ENCODE data around the gene HOXA9. TPM values are rescaled to one million over a fixed set of nuclear protein-coding genes. Genes with fewer than 3 reads are reported as not detected.

HOXA9 gene
- total and polyA plus RNA-seq, 4 donors, result 1.5 to 20.4 (median 6.2) TPM

- peak within 1 kb of the TSS; percentile 91 for H3K4me3 ChIP-seq (ENCODE audit: low read depth, low read length)
- peak within 1 kb of the TSS; percentile 99 for H3K27ac ChIP-seq (ENCODE audit: low read depth, low read length)
- H3K9me3 ChIP-seq (ENCODE audit: control insufficient read depth, insufficient read depth, low read length), result no peaks in the 10 kb centered on the region
- 10% methylated on average over 63 of the region's 63 CpGs for WGBS (ENCODE audit: insufficient coverage)
- DNase-seq (ENCODE audit: low read depth in 4 of 6, low spot score in 6 of 6), result peak in 2 of 6 donors; percentile 87 to 96
- H3K27me3 ChIP-seq (ENCODE audit: control insufficient read depth, insufficient read depth, low read length), result peaks cover 4% of the 10 kb centered on the region
- H3K36me3 ChIP-seq (ENCODE audit: control insufficient read depth, insufficient read depth, low read length), result peaks cover 42% of the 10 kb centered on the region
- H3K4me1 ChIP-seq (ENCODE audit: control insufficient read depth, insufficient read depth, low read length), result peaks cover 77% of the 10 kb centered on the region
These were observed 17.9 kb downstream of the HOXA9 start, which contains the start of gene HOXA6 for GRCh38 chr7:27147199-27148030. TSS of gene HOXA6 (minus strand) at chr7:27147774. CDS start at chr7:27147749, 25 bp downstream.

DNA sequence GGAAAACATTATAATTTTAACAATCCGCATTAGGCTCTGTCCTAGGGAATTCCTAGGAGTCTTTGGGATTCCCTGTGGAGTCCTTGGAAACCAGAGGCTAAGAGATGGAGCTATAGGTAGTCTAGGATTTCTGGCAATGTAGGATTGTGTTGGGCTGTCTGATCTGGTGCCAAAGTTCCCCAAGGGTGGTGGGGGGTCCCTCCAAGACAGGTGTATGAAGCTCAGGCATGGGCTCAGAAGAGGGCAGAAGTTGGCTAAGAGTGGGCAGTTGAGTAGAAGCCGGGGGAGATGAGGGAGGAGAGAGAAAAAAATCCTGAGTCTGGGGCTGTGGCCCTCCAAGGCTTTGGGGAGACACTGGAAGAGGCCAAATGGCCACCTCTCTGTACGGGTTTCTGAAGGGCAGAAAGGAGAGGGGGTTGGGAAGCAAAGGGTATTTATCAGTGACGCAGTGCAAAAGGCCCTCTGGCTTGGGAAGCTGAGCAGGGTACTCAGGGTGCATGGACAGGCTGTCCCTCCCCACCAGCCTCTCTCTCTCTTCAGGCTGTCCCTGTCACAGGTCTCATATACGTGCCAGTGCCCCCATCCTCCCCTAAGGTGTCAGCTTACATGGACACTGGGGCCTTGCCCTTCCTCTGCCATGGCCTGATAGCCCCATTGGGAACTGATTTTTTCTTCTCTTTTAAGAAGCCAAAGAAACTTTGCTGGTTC, 18.7 kb downstream of the HOXA9 start:
- no peak for DNase-seq (ENCODE audit: low read depth in 4 of 6, low spot score in 6 of 6)
- Histone ChIP-seq H3K36me3 (ENCODE audit: control insufficient read depth, insufficient read depth, low read length) (peaks cover 49% of the 10 kb centered on the region), H3K4me1 (ENCODE audit: control insufficient read depth, insufficient read depth, low read length) (peaks cover 77% of the 10 kb centered on the region), H3K27ac (ENCODE audit: low read depth, low read length) (peak overlapping the region; percentile 99), H3K27me3 (ENCODE audit: control insufficient read depth, insufficient read depth, low read length) (peaks cover 6% of the 10 kb centered on the region), H3K4me3 (ENCODE audit: low read depth, low read length) (peak overlapping the region; percentile 91), H3K9me3 (ENCODE audit: control insufficient read depth, insufficient read depth, low read length) (no peaks in the 10 kb centered on the region)
- 45% methylated on average over 4 of the region's 5 CpGs for WGBS (ENCODE audit: insufficient coverage)

DNA sequence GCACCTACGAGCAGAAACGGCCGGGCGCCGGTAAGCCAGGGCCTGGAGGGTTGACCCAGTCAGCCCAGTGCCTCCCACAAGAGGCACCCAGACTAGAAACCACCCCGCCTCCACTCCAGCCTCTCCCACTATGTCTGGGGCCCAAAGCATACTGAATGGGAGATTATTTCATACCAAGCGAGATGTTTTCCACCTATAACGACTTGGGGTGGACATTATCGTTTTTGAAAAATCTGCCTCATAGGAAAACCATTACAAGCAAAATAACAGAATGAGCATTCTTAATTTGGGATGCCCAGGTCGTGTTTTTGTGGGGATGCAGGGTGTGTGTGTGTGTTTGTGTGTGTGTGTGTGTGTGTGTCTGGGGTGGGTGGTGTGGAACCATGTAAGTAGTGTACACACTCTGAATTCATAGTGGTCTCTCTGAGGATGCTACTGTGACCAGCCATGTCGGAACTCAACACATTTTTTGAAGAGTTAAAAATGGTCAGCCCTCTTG, 19.4 kb downstream of the HOXA9 start:
- Histone ChIP-seq H3K36me3 (ENCODE audit: control insufficient read depth, insufficient read depth, low read length) (peaks cover 49% of the 10 kb centered on the region), H3K9me3 (ENCODE audit: control insufficient read depth, insufficient read depth, low read length) (no peaks in the 10 kb centered on the region), H3K4me3 (ENCODE audit: low read depth, low read length) (peak overlapping the region; percentile 91), H3K4me1 (ENCODE audit: control insufficient read depth, insufficient read depth, low read length) (peaks cover 71% of the 10 kb centered on the region), H3K27me3 (ENCODE audit: control insufficient read depth, insufficient read depth, low read length) (peaks cover 6% of the 10 kb centered on the region), H3K27ac (ENCODE audit: low read depth, low read length) (peak overlapping the region; percentile 99)
- WGBS (ENCODE audit: insufficient coverage), result 30% methylated on average over 7 of the region's 11 CpGs
- DNase-seq (ENCODE audit: low read depth in 4 of 6, low spot score in 6 of 6), result no peak

- H3K27me3 ChIP-seq (ENCODE audit: control insufficient read depth, insufficient read depth, low read length), result peaks cover 6% of the 10 kb centered on the region
- peak overlapping the region; percentile 99 for H3K27ac ChIP-seq (ENCODE audit: low read depth, low read length)
- 16% methylated on average over 47 of the region's 47 CpGs for WGBS (ENCODE audit: insufficient coverage)
- no peak for DNase-seq (ENCODE audit: low read depth in 4 of 6, low spot score in 6 of 6)
- no peaks in the 10 kb centered on the region for H3K9me3 ChIP-seq (ENCODE audit: control insufficient read depth, insufficient read depth, low read length)
- H3K4me3 ChIP-seq (ENCODE audit: low read depth, low read length), result peak overlapping the region; percentile 91
- H3K36me3 ChIP-seq (ENCODE audit: control insufficient read depth, insufficient read depth, low read length), result peaks cover 49% of the 10 kb centered on the region
- H3K4me1 ChIP-seq (ENCODE audit: control insufficient read depth, insufficient read depth, low read length), result peaks cover 73% of the 10 kb centered on the region
These were observed 20.0 kb downstream of the HOXA9 start for GRCh38 chr7:27145165-27145913.

- Histone ChIP-seq H3K9me3 (ENCODE audit: control insufficient read depth, insufficient read depth, low read length) (no peaks in the 10 kb centered on the region), H3K27ac (ENCODE audit: low read depth, low read length) (peak overlapping the region; percentile 99), H3K27me3 (ENCODE audit: control insufficient read depth, insufficient read depth, low read length) (peaks cover 6% of the 10 kb centered on the region), H3K4me3 (ENCODE audit: low read depth, low read length) (peak overlapping the region; percentile 91), H3K36me3 (ENCODE audit: control insufficient read depth, insufficient read depth, low read length) (peaks cover 51% of the 10 kb centered on the region), H3K4me1 (ENCODE audit: control insufficient read depth, insufficient read depth, low read length) (peaks cover 73% of the 10 kb centered on the region)
- WGBS (ENCODE audit: insufficient coverage), result 15% methylated on average over 31 of the region's 31 CpGs
- DNase-seq (ENCODE audit: low read depth in 4 of 6, low spot score in 6 of 6), result no peak
These were observed 20.6 kb downstream of the HOXA9 start for GRCh38 chr7:27144781-27145164.

DNA sequence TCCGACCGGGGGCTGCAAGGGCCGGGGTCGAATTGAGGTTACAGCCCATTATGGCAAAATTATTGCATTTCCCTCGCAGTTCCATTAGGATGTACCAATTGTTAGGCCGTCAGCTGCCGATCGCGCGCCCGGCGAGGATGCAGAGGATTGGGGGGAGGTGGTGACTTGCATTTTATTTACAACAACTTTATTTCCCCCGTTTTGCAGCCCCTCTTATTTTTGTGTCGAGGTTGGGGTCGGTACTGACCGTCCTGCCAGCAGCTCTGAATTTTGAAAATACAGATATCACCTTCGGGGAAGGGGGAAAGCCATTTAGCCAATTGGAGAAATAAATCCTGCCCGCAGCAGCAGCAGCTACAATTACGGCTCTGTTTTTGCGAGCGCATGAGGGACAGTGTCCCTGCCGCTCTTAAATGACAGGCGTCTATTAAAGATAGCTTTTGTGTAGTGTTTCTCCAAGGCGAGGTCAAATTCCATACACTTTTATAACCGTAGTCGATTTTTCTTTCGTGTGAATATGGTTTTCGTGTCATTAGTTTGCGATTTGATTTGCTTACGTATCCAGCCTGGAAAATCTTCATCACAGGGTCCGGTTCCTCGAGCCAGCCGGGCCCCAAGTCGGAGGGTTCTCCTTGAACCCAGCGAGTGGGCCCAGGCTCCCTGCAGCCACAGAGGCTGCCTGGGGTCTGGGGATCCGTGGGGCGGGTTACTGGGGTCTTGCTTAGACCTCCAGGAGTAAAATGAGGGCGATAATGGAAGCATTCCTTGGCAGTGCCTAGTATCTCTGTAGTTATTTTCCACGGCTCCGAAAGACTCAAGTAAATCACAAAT, 21.2 kb downstream of the HOXA9 start:
- Histone ChIP-seq H3K4me1 (ENCODE audit: control insufficient read depth, insufficient read depth, low read length) (peaks cover 75% of the 10 kb centered on the region), H3K27ac (ENCODE audit: low read depth, low read length) (peak overlapping the region; percentile 99), H3K36me3 (ENCODE audit: control insufficient read depth, insufficient read depth, low read length) (peaks cover 57% of the 10 kb centered on the region), H3K4me3 (ENCODE audit: low read depth, low read length) (peak overlapping the region; percentile 91), H3K9me3 (ENCODE audit: control insufficient read depth, insufficient read depth, low read length) (no peaks in the 10 kb centered on the region), H3K27me3 (ENCODE audit: control insufficient read depth, insufficient read depth, low read length) (peaks cover 6% of the 10 kb centered on the region)
- peak in 2 of 6 donors; percentile 68 to 83 for DNase-seq (ENCODE audit: low read depth in 4 of 6, low spot score in 6 of 6)
- 15% methylated on average over 26 of the region's 40 CpGs for WGBS (ENCODE audit: insufficient coverage)

- peaks cover 57% of the 10 kb centered on the region for H3K36me3 ChIP-seq (ENCODE audit: control insufficient read depth, insufficient read depth, low read length)
- DNase-seq (ENCODE audit: low read depth in 4 of 6, low spot score in 6 of 6), result peak in 2 of 6 donors; percentile 91 to 96
- peaks cover 6% of the 10 kb centered on the region for H3K27me3 ChIP-seq (ENCODE audit: control insufficient read depth, insufficient read depth, low read length)
- peak within 1 kb of the TSS; percentile 99 for H3K27ac ChIP-seq (ENCODE audit: low read depth, low read length)
- H3K9me3 ChIP-seq (ENCODE audit: control insufficient read depth, insufficient read depth, low read length), result no peaks in the 10 kb centered on the region
- H3K4me1 ChIP-seq (ENCODE audit: control insufficient read depth, insufficient read depth, low read length), result peaks cover 75% of the 10 kb centered on the region
- 4% methylated on average over 81 of the region's 86 CpGs for WGBS (ENCODE audit: insufficient coverage)
- peak within 1 kb of the TSS; percentile 91 for H3K4me3 ChIP-seq (ENCODE audit: low read depth, low read length)
These were observed 22.1 kb downstream of the HOXA9 start, which contains the start of gene HOXA5 for GRCh38 chr7:27143023-27143949. TSS of gene HOXA5 (minus strand) at chr7:27143681. CDS start at chr7:27143607, 74 bp downstream.

DNA sequence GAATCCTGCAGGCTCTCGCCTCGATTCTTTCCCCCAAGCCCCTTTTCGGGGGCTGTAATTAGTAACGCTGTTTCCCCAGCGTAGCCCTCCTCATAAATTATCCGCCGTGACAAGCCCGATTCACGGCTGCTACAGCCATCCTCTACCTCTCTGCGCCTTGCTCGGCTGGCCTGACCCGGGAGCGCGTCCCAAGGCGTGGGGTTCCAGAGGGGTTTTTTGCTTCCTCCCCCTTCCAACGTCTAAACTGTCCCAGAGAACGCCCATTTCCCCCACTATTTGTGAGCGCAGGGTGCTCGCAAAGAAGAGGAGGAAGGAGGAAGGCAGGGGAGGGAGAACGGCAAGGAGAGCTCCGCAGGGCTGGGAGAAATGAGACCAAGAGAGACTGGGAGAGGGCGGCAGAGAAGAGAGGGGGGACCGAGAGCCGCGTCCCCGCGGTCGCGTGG, 22.7 kb downstream of the HOXA9 start:
- peak overlapping the region; percentile 91 for H3K4me3 ChIP-seq (ENCODE audit: low read depth, low read length)
- H3K4me1 ChIP-seq (ENCODE audit: control insufficient read depth, insufficient read depth, low read length), result peaks cover 70% of the 10 kb centered on the region
- no peaks in the 10 kb centered on the region for H3K9me3 ChIP-seq (ENCODE audit: control insufficient read depth, insufficient read depth, low read length)
- DNase-seq (ENCODE audit: low read depth in 4 of 6, low spot score in 6 of 6), result no peak
- 4% methylated on average over 20 of the region's 29 CpGs for WGBS (ENCODE audit: insufficient coverage)
- H3K27ac ChIP-seq (ENCODE audit: low read depth, low read length), result peak overlapping the region; percentile 99
- peaks cover 57% of the 10 kb centered on the region for H3K36me3 ChIP-seq (ENCODE audit: control insufficient read depth, insufficient read depth, low read length)
- peaks cover 6% of the 10 kb centered on the region for H3K27me3 ChIP-seq (ENCODE audit: control insufficient read depth, insufficient read depth, low read length)

Measured in spinal cord (tissue), 10 donors.